ENCODE measurements around the gene LONP1.

The LONP1 gene

DNA sequence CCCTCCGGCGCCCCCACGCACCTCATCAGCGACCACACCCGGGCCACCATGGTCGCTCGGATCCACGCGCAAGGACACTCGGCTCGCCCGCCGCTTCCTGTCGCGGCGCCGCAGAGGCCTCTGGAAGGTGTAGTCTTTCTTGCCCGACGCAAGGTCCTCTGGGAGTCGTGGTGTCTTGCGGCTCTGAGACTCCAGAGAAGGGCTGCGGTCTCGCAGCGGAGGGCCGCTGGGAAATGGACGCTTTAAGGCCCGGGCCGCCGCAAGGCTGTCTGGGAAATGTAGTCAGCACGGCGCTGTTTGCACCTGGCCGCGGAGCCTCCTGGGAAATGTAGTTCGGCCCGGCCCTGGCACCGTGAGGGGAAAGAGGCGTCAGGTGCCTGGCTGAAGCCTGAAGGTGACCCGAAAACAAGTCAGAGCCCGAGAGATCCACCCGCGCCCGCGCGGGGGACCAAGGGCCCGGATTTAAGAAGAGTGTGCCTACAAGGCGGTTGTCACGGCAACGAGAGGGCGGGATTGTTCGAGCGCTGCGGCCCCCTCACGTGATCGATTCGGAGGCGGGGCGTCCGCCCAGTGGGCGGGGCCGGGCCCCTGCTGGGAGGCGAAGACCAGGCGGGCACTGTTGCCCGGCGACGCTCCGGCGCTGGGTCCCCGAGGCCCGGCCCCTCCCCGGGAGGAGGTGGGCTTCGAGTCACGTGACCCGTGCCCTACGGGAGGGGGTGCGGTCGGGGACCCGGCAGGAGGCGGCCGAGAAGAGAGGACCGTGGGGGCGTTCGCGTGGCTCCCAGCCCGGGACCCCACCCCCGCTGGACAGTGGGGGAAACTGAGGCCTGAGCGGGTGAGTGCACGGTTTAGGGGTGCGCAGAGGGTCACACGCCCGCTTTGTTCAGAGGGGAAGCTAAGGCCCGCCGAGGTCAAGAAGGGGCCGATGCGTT, 39.2 kb downstream of the LONP1 start, which contains the start of the genes HSD11B1L and MICOS13:
Gene HSD11B1L, plus strand, starts transcription at position 591 of the 932 bp plus-strand sequence. CDS start 3,806 bp downstream, outside the sequence.
Gene MICOS13, minus strand, starts transcription at position 80 of the 932 bp plus-strand sequence. Its CDS starts 30 bp downstream, at position 50.
- peak within 1 kb of the TSS; percentile 98 for H3K27ac Mint-ChIP-seq
- peak within 1 kb of the TSS; percentile 98 for H3K4me3 Mint-ChIP-seq
- H3K36me3 Mint-ChIP-seq (ENCODE audit: low read depth): peaks cover 37% of the 10 kb centered on the region
- H3K27me3 Mint-ChIP-seq: no peaks in the 10 kb centered on the region
- peak; percentile 98 for DNase-seq
- H3K9me3 Mint-ChIP-seq: no peaks in the 10 kb centered on the region
- H3K4me1 Mint-ChIP-seq (ENCODE audit: low read depth): peaks cover 22% of the 10 kb centered on the region

DNA sequence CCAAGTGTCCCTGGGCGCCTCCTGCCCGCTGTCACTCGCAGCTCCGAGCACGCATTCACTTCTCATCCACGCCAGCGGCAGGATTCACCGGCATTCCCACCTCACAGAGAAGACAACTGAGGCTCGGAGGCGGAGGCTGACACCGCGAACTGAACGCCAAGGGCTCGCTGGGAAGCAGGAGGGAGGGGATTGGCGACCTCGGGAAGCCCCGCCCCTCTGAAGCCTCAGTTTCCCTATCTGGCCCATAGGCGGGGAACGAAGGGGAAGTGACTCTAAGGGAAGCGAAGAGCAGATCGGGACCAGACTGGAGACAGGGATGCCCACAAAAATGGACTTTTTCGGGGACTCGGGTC, 39.9 kb downstream of the LONP1 start:
- peaks cover 42% of the 10 kb centered on the region for H3K36me3 Mint-ChIP-seq (ENCODE audit: low read depth)
- H3K4me1 Mint-ChIP-seq (ENCODE audit: low read depth): peaks cover 21% of the 10 kb centered on the region
- no peaks in the 10 kb centered on the region for H3K27me3 Mint-ChIP-seq
- H3K4me3 Mint-ChIP-seq: peak overlapping the region; percentile 98
- peak overlapping the region; percentile 98 for H3K27ac Mint-ChIP-seq
- H3K9me3 Mint-ChIP-seq: no peaks in the 10 kb centered on the region
- no peak for DNase-seq

DNA sequence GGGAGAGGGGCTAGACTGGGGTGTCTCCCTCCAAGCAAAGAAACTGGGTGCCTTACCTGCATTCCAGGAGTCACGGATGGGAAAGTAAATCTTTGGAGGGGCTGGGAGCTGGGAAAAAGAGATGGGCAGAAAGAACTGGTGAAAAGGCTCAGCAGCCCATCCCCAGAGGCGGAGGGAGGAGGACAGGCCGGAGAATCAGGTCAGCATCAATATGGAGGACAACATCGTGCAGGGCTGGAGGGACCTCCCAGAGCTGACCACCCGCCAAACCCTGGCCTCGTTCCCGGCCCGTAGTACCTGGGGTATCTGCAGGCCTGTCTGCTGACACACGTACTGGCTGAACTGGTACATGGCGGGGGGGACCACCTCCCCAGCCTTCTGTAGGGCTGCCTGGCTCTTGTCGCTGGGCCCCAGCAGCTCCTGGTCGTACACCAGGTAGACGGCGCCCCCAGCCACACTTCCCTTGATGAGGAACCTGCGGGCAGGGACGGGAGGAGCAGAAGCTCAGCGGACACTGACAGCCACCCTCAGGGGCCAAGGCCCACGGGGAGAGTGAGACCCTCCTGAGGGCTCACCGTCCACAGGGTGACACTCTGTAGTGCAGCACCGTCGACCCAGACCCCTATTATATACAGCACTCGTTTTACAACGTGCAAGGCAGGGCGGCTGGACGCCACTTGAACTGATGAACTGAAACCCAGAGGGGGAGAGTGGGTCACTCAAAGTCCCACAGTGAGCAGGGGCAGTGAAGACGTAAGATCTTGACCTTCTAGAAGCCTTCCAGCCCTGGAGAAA, 40.5 kb downstream of the LONP1 start:
- no peaks in the 10 kb centered on the region for H3K27me3 Mint-ChIP-seq
- H3K4me3 Mint-ChIP-seq: peak overlapping the region; percentile 98
- H3K36me3 Mint-ChIP-seq (ENCODE audit: low read depth): peaks cover 44% of the 10 kb centered on the region
- DNase-seq: no peak
- H3K9me3 Mint-ChIP-seq: no peaks in the 10 kb centered on the region
- H3K27ac Mint-ChIP-seq: peak overlapping the region; percentile 98
- H3K4me1 Mint-ChIP-seq (ENCODE audit: low read depth): peaks cover 21% of the 10 kb centered on the region

DNA sequence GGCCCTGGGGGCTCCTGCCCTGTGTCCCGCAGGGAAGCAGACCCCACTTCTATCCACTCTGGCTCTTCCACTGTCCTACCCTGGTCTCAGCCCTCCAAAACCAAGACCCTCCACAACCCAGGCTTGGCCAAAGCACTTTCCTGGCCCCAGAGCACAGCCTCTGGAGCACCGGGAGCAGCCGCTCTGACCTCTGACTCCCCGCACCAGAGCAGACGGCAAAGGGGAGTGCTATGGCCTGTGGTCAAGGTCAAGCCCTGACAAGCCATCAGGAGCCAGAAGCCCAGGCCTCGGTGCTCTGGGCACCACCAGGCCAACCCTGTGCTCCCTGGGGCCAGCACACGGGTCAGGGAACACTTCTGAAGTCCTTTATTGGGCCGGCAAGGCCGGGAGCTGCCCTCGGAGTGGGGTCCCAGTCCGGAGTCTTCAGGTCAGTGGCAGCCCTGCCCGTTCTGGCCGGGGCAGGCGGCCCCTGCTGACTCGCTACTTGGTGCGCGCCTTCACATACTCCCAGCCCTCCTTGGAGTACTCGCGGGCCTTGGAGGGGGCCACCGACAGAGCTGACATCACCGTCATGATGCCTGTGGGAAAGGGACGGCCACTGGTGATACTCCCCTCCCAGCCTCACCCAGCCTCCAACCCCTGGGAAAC, 41.8 kb downstream of the LONP1 start:
- Mint-ChIP-seq H3K27me3 (no peaks in the 10 kb centered on the region), H3K4me3 (peak overlapping the region; percentile 25), H3K27ac (no peak overlapping the region), H3K9me3 (no peaks in the 10 kb centered on the region), H3K36me3 (ENCODE audit: low read depth) (peaks cover 47% of the 10 kb centered on the region), H3K4me1 (ENCODE audit: low read depth) (peaks cover 19% of the 10 kb centered on the region)
- no peak for DNase-seq

DNA sequence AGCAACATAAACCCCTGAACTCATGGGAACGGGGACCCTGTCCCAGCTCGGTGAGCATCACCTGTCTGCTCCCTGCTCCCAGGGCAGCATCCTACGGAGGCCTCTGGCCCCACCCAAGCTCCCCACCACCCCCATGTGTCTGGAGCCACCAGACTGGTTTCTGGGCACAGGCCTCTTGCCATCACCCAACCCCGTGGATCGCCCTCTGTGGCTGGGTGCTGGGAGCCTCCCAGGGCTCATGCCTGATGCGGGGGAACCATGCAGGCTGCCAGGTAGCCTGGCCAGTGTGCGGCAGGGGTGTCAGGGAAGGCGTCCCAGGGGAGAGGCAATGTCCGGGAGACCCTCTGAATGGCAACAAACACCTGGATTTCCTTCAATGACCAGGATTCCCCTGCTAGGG, 42.4 kb downstream of the LONP1 start:
- Mint-ChIP-seq H3K36me3 (ENCODE audit: low read depth) (peaks cover 53% of the 10 kb centered on the region), H3K27me3 (no peaks in the 10 kb centered on the region), H3K9me3 (no peaks in the 10 kb centered on the region), H3K4me3 (no peak overlapping the region), H3K4me1 (ENCODE audit: low read depth) (peaks cover 18% of the 10 kb centered on the region), H3K27ac (peak overlapping the region; percentile 44)
- DNase-seq: no peak

DNA sequence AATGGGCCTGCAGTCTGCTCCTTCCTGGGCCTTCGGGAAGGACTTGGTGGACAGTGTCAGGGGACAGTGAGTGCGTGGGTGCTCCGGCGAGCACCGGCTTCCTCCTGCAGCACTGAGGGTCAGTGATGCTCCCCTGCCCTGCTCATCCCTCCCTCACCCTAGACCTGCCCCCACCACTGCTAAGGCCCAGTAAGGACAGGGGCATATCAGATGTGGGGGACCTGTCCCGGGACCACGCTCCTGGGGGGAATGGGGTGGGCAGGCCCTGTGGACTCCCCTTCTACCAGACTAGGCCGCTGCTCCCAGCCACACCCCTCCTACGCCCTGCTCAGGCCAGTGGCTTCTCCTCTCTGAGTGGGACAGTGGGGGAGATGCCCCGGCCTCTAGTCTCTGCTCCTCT, 42.8 kb downstream of the LONP1 start:
- Mint-ChIP-seq H3K36me3 (ENCODE audit: low read depth) (peaks cover 58% of the 10 kb centered on the region), H3K27me3 (no peaks in the 10 kb centered on the region), H3K9me3 (no peaks in the 10 kb centered on the region), H3K27ac (peak overlapping the region; percentile 44), H3K4me3 (no peak overlapping the region), H3K4me1 (ENCODE audit: low read depth) (peaks cover 16% of the 10 kb centered on the region)
- no peak for DNase-seq

DNA sequence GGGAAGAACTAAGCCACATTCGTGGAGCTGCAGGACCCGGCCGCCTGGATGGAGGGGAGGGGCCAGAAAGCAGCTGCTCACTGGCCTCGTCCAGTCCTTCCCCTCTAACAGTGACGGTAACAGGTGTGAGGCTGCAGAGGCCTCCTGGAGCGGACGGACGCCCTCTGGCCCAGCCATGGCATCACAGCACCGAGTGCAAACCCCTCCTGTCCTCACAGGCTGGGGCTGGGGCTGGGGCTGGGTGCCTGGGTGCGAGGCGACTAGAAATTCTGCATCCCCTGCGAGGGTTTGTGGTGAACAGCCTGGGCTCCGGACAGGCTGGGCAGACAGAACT, 43.2 kb downstream of the LONP1 start:
- no peaks in the 10 kb centered on the region for H3K27me3 Mint-ChIP-seq
- no peak overlapping the region for H3K4me3 Mint-ChIP-seq
- H3K36me3 Mint-ChIP-seq (ENCODE audit: low read depth): peaks cover 62% of the 10 kb centered on the region
- H3K9me3 Mint-ChIP-seq: no peaks in the 10 kb centered on the region
- DNase-seq: no peak
- H3K4me1 Mint-ChIP-seq (ENCODE audit: low read depth): peaks cover 13% of the 10 kb centered on the region
- no peak overlapping the region for H3K27ac Mint-ChIP-seq

DNA sequence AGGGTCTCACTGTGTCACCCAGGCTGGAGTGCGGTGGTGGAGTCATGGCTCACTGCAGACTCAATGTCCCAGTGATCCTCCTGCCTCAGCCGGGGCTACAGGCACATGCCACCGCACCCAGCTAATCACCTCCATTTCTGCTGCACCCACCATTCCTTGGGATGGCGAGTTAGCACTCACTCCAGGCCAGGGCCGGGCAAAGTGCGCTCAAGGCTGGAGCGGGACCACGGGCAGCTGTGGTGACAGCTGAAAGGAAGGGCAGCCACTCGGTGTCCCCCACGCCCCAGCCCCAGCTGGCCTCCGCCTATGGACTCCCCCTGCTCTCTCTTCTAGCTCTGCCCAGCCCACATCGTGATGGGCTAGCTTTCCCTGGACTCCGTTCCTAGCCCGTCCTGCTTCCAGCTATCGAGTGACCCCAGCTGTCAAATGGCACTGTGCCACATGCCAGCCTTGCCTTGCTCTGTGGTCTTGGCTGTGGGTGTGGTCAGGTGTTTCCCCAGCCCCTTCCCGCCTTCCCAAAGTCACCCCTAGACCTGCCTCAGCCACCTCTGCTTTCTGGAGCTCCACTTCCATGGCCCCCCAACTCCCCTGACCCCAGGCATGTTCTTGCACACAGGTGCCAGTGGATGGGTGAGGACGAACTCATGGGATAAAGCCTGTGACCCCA, 43.7 kb downstream of the LONP1 start:
- Mint-ChIP-seq H3K27me3 (no peaks in the 10 kb centered on the region), H3K27ac (peak overlapping the region; percentile 69), H3K9me3 (no peaks in the 10 kb centered on the region), H3K4me1 (ENCODE audit: low read depth) (peaks cover 8% of the 10 kb centered on the region), H3K4me3 (no peak overlapping the region), H3K36me3 (ENCODE audit: low read depth) (peaks cover 67% of the 10 kb centered on the region)
- DNase-seq: no peak

DNA sequence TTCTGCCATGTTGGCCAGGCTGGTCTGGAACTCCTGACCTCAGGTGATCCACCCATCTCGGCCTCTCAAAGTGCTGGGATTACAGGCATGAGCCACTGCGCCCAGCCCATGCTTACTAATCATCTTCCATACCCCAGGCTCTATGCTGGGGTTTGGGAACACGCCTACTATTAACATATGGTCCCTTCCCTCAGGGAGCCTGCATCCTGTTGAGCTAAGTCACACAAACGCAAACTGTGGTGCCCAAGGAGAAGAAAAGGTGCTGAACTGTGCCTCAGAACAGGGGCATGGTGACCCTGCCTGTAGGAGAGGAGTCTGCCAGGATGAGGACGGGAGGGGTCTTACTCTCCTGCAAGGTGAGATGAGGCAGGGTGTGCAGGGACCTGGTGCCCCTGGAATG, 45.2 kb downstream of the LONP1 start:
- Mint-ChIP-seq H3K4me1 (ENCODE audit: low read depth) (peaks cover 5% of the 10 kb centered on the region), H3K36me3 (ENCODE audit: low read depth) (peaks cover 73% of the 10 kb centered on the region), H3K27ac (peak overlapping the region; percentile 40), H3K4me3 (no peak overlapping the region), H3K27me3 (no peaks in the 10 kb centered on the region), H3K9me3 (no peaks in the 10 kb centered on the region)
- DNase-seq: no peak

DNA sequence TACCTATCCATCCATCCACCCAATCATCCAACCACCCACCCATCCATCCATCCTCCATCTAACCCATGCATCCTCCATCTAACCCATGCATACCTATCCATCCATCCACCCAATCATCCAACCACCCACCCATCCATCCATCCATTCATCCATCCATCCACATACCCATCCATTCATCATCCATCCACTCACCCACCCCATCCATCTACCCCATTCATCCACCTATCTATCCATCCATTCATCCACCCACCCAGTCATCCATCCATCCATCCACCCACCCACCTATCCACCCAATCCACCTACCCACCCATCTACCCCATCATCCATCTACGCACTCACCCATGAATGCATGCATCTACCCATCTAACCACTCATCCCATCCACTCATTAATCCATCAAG, 46.2 kb downstream of the LONP1 start:
- H3K4me1 Mint-ChIP-seq (ENCODE audit: low read depth): no peaks in the 10 kb centered on the region
- H3K9me3 Mint-ChIP-seq: no peaks in the 10 kb centered on the region
- peaks cover 73% of the 10 kb centered on the region for H3K36me3 Mint-ChIP-seq (ENCODE audit: low read depth)
- no peak overlapping the region for H3K4me3 Mint-ChIP-seq
- H3K27ac Mint-ChIP-seq: no peak overlapping the region
- H3K27me3 Mint-ChIP-seq: no peaks in the 10 kb centered on the region
- no peak for DNase-seq

DNA sequence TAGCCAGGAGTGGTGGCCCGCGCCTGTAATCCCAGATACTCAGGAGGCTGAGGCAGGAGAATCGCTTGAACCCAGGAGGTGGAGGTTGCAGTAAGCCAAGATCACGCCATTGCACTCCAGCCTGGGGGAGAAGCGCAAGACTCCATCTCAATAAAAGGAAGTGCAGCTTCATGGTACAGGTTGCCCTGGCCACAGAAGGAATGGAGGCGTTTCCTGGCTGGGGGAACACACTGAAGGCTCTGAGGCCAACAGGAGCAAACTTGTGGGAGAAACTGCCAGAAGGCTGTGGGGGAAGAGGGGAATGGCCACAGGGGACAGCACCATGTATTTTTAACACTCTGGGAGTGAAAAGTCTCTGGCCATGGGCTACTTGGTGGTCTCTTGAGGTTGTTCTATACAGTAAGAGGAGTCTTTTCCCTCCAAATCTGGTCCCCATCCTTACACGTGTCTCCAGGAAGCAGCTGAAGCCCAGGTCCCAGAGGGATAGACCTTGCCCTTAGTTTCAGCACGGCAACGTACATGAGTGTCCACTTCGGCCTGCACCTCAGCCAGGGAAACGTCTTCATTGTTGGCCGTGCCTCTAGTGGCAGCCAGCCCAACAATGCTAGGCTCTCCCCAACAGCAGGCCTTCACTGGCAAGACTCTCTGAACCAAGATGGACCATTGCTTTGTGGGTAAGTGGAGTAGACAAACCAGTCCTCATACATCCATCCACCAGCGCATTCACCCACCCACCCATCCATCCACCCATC, 47.1 kb downstream of the LONP1 start:
- no peak overlapping the region for H3K4me3 Mint-ChIP-seq
- peaks cover 73% of the 10 kb centered on the region for H3K36me3 Mint-ChIP-seq (ENCODE audit: low read depth)
- H3K9me3 Mint-ChIP-seq: no peaks in the 10 kb centered on the region
- DNase-seq: no peak
- H3K27ac Mint-ChIP-seq: peak overlapping the region; percentile 10
- no peaks in the 10 kb centered on the region for H3K27me3 Mint-ChIP-seq
- H3K4me1 Mint-ChIP-seq (ENCODE audit: low read depth): no peaks in the 10 kb centered on the region

DNA sequence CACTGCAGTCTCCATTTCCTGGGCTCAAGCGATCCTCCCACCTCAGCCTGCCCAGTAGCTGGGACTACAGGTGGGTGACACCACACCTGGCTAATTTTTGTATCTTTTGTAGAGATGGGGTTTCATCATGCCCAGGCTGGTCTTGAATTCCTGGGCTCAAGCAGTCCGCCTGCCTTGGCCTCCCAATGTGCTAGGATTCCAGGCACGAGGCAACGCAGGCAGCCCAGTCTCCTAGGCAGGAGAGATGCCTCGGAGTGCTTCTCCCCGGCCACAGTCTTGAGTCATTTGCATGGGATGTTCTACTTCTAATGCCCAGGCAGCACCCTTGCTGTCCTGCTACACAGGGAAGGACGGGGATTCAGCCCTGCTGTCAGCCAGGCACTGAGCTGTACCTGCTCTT, 48.3 kb downstream of the LONP1 start:
- H3K4me3 Mint-ChIP-seq: no peak overlapping the region
- no peaks in the 10 kb centered on the region for H3K9me3 Mint-ChIP-seq
- H3K36me3 Mint-ChIP-seq (ENCODE audit: low read depth): peaks cover 76% of the 10 kb centered on the region
- H3K27me3 Mint-ChIP-seq: no peaks in the 10 kb centered on the region
- DNase-seq: no peak
- H3K27ac Mint-ChIP-seq: peak overlapping the region; percentile 44
- H3K4me1 Mint-ChIP-seq (ENCODE audit: low read depth): no peaks in the 10 kb centered on the region

DNA sequence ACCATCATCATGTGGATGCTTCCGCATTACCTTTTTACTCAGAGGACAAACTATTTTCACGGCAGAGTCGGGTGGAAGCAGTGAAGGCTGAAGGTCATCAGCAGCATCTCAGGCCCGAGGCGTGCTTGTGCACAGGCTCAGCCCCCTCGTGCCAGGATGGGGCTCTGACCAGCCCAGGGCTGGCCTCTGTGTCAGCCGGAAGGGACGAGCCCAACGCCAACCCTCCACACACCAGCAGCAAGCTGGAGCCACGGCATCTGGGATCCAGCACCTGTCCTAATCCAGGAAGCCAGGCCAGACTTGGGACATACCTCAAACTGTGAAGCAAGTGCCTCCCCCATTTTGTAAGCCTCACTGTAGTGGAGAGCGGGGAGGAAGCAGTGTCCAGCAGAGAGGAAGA, 50.7 kb downstream of the LONP1 start:
- Mint-ChIP-seq H3K36me3 (ENCODE audit: low read depth) (peaks cover 90% of the 10 kb centered on the region), H3K9me3 (no peaks in the 10 kb centered on the region)

More for the DNA sequence above, 50.7 kb downstream of the LONP1 start:
- Mint-ChIP-seq H3K27ac (no peak overlapping the region), H3K4me3 (no peak overlapping the region), H3K27me3 (no peaks in the 10 kb centered on the region), H3K4me1 (ENCODE audit: low read depth) (peaks cover 9% of the 10 kb centered on the region)
- DNase-seq: no peak
